Subcutaneous abdominal adipose tissue (tissue), 5 donors: Measurements from ENCODE around the gene ZNF569.

Source experiments
- H3K27ac ChIP-seq: one replicate; pipeline ENCODE4 v1.7.0; 2013; ENCODE audit warnings: low read depth, mild to moderate bottlenecking, inconsistent platforms, low read length, moderate library complexity
- H3K27me3 ChIP-seq, 5 donors: one replicate each; pipeline ENCODE4 v1.7.0; 2013; ENCODE audit warnings: low read length in 5 of 5, inconsistent platforms in 1 of 5; ENCODE audit not compliant: control insufficient read depth in 5 of 5, insufficient read depth in 4 of 5
- H3K36me3 ChIP-seq, 5 donors: one replicate each; pipeline ENCODE4 v1.7.0; 2013; ENCODE audit warnings: low read length in 5 of 5; ENCODE audit not compliant: control insufficient read depth in 5 of 5, insufficient read depth in 5 of 5
- H3K4me1 ChIP-seq, 5 donors: one replicate each; pipeline ENCODE4 v1.7.0; 2013; ENCODE audit warnings: low read length in 5 of 5, mild to moderate bottlenecking in 3 of 5, moderate library complexity in 1 of 5; ENCODE audit not compliant: control insufficient read depth in 5 of 5, insufficient read depth in 5 of 5
- H3K4me3 ChIP-seq, 5 donors: one replicate each; pipeline ENCODE4 v1.7.0; 2013; ENCODE audit warnings: low read length in 5 of 5, low read depth in 1 of 5
- H3K9ac ChIP-seq, 5 donors: one replicate each; pipeline ENCODE4 v1.7.0; 2013; ENCODE audit warnings: low read length in 5 of 5, mild to moderate bottlenecking in 4 of 5, moderate library complexity in 3 of 5
- H3K9me3 ChIP-seq, 5 donors: one replicate each; pipeline ENCODE4 v1.7.0; 2013; ENCODE audit warnings: low read length in 5 of 5; ENCODE audit not compliant: control insufficient read depth in 5 of 5
- donor health status: healthy.
- donor health status: healthy.
- donor health status: healthy.
- donor health status: healthy.
- donor health status: healthy.

ZNF569 gene

GRCh38 chr19:37472165-37472564 lies 4.9 kb upstream of the ZNF569 start:
- Histone ChIP-seq H3K9me3 (peaks cover 10 to 39% (median 28%) of the 10 kb centered on the region in 5 donors), H3K27me3 (no peaks in the 10 kb centered on the region), H3K4me3 (no peak overlapping the region), H3K9ac (no peak overlapping the region), H3K27ac (no peak overlapping the region), H3K36me3 (peaks cover 21 to 36% (median 32%) of the 10 kb centered on the region in 5 donors), H3K4me1 (peaks cover 2 to 28% (median 22%) of the 10 kb centered on the region in 5 donors)

GRCh38 chr19:37470216-37470615 lies 3.0 kb upstream of the ZNF569 start:
- Histone ChIP-seq H3K4me1 (peaks cover 2 to 38% (median 32%) of the 10 kb centered on the region in 5 donors), H3K9ac (peak overlapping the region in 3 of 5 donors; percentile 69 to 99 (median 80)), H3K27me3 (no peaks in the 10 kb centered on the region), H3K36me3 (peaks cover 6 to 17% (median 12%) of the 10 kb centered on the region in 5 donors), H3K27ac (no peak overlapping the region), H3K4me3 (peak overlapping the region in 4 of 5 donors; percentile 86 to 99 (median 88)), H3K9me3 (peaks cover 0 to 22% (median 14%) of the 10 kb centered on the region in 5 donors)

- Histone ChIP-seq H3K9me3 (peaks cover 0 to 23% (median 14%) of the 10 kb centered on the region in 5 donors), H3K9ac (peak within 1 kb of the TSS; percentile 69 to 99 (median 85)), H3K36me3 (peaks cover 8 to 18% (median 13%) of the 10 kb centered on the region in 5 donors), H3K27me3 (no peaks in the 10 kb centered on the region), H3K27ac (peak within 1 kb of the TSS; percentile 86), H3K4me1 (peaks cover 2 to 38% (median 32%) of the 10 kb centered on the region in 5 donors), H3K4me3 (peak within 1 kb of the TSS; percentile 86 to 99 (median 90))
Observed at GRCh38 chr19:37468961-37469777, 1.9 kb upstream of the ZNF569 start, which contains the start of gene ZNF570. Gene ZNF570 (plus strand): TSS chr19:37469356. CDS start chr19:37470355, 999 bp downstream.

GRCh38 chr19:37467608-37468090 lies 405 bp upstream of the ZNF569 start:
- Histone ChIP-seq H3K27ac (peak overlapping the region; percentile 87), H3K36me3 (peaks cover 12 to 26% (median 20%) of the 10 kb centered on the region in 5 donors), H3K9ac (peak overlapping the region in 3 of 5 donors; percentile 83 to 95 (median 88)), H3K4me3 (peak overlapping the region; percentile 87 to 96 (median 94)), H3K27me3 (no peaks in the 10 kb centered on the region), H3K9me3 (peaks cover 2 to 20% (median 4%) of the 10 kb centered on the region in 5 donors), H3K4me1 (peaks cover 2 to 38% (median 32%) of the 10 kb centered on the region in 5 donors)

GRCh38 chr19:37466277-37466797 lies 907 bp downstream of the ZNF569 start:
- H3K4me3 ChIP-seq = peak overlapping the region; percentile 87 to 96 (median 94)
- peak overlapping the region; percentile 87 for H3K27ac ChIP-seq
- H3K9ac ChIP-seq = peak overlapping the region; percentile 83 to 95 (median 88)
- H3K4me1 ChIP-seq = peaks cover 2 to 38% (median 32%) of the 10 kb centered on the region in 5 donors
- H3K9me3 ChIP-seq = peaks cover 7 to 33% (median 16%) of the 10 kb centered on the region in 5 donors
- no peaks in the 10 kb centered on the region for H3K27me3 ChIP-seq
- peaks cover 16 to 34% (median 24%) of the 10 kb centered on the region in 5 donors for H3K36me3 ChIP-seq

GRCh38 chr19:37452500-37453245 lies 14.6 kb downstream of the ZNF569 start:
- H3K36me3 ChIP-seq = peaks cover 10 to 37% (median 19%) of the 10 kb centered on the region in 5 donors
- no peaks in the 10 kb centered on the region for H3K4me1 ChIP-seq
- H3K27ac ChIP-seq = no peak overlapping the region
- no peaks in the 10 kb centered on the region for H3K27me3 ChIP-seq
- peaks cover 76 to 97% (median 93%) of the 10 kb centered on the region in 5 donors for H3K9me3 ChIP-seq
- H3K4me3 ChIP-seq = peak overlapping the region; percentile 13 to 66 (median 55)
- H3K9ac ChIP-seq = no peak overlapping the region

GRCh38 chr19:37413313-37414084 lies 53.7 kb downstream of the ZNF569 start:
- Histone ChIP-seq H3K27ac (no peak overlapping the region), H3K4me3 (peak overlapping the region; percentile 7 to 60 (median 56)), H3K36me3 (peaks cover 11 to 37% (median 29%) of the 10 kb centered on the region in 5 donors)

GRCh38 chr19:37412700-37413099 lies 54.5 kb downstream of the ZNF569 start:
- Histone ChIP-seq H3K9ac (no peak overlapping the region), H3K4me3 (peak overlapping the region; percentile 8 to 60 (median 56)), H3K36me3 (peaks cover 11 to 33% (median 28%) of the 10 kb centered on the region in 5 donors), H3K9me3 (peaks cover 75 to 93% (median 91%) of the 10 kb centered on the region in 5 donors), H3K27me3 (no peaks in the 10 kb centered on the region), H3K27ac (no peak overlapping the region), H3K4me1 (no peaks in the 10 kb centered on the region)

More at GRCh38 chr19:37413313-37414084, 53.7 kb downstream of the ZNF569 start:
- Histone ChIP-seq H3K9ac (no peak overlapping the region), H3K4me1 (no peaks in the 10 kb centered on the region), H3K27me3 (no peaks in the 10 kb centered on the region), H3K9me3 (peaks cover 72 to 92% (median 89%) of the 10 kb centered on the region in 5 donors)
